Measurements from ENCODE around the gene PLCB4. TPM values are rescaled to one million over a fixed set of nuclear protein-coding genes. Genes with fewer than 3 reads are reported as not detected.

The PLCB4 gene
- total RNA-seq, 1 experiment from 2014 or later, result 12.6 TPM

DNA sequence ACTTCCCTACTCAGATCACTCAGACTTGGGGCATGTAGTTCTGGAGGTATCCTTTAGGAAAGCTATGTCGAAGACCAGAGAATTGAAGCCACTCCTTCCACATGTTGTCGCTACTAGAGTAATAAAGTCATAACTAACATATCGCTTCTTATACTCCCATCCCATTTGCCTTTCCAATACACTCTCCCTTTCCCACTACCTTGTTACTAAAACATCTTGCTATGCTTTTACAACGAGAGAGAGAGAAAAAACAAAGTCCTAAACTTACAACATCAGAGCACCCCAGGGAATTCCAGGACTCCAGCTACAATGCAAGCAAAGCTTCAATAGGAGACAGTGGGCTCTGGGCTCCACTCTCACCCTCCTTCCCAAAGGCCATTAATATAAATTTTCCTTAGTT is 440.4 kb downstream of the PLCB4 start:
- peaks cover 98% of the 10 kb centered on the region for H3K27me3 Mint-ChIP-seq (ENCODE audit: low read depth)
- no peaks in the 10 kb centered on the region for H3K36me3 Mint-ChIP-seq
- ChIA-PET POLR2A (no interaction called here), CTCF (interaction anchor here (1.0 to 1.6 kb wide), 2 partner anchors 41 to 101 kb away, joined by 4 to 8 read pairs; no protein-coding TSS in a partner anchor)
- H3K4me1 Mint-ChIP-seq, result peaks cover 34% of the 10 kb centered on the region
- ATAC-seq (no peak), DNase-seq (ENCODE audit: low spot score) (no peak)
- peak overlapping the region; percentile 66 for H3K4me3 Mint-ChIP-seq
- H3K9me3 Mint-ChIP-seq, result no peaks in the 10 kb centered on the region
- H3K27ac Mint-ChIP-seq, result no peak overlapping the region
- TF ChIP-seq FOXP1 (CRISPR knock-in tag; IDR thresholded peaks at IDR 0.05; ENCODE audit: borderline replicate concordance), result no peak
- TF ChIP-seq EMX1 (CRISPR knock-in tag; IDR thresholded peaks at IDR 0.05), result no peak
- TF ChIP-seq NFATC4 (CRISPR knock-in tag; IDR thresholded peaks at IDR 0.05), result no peak
- TF ChIP-seq NFE2L1 (CRISPR knock-in tag; IDR thresholded peaks at IDR 0.05), result no peak
- TF ChIP-seq, protein P1, sequence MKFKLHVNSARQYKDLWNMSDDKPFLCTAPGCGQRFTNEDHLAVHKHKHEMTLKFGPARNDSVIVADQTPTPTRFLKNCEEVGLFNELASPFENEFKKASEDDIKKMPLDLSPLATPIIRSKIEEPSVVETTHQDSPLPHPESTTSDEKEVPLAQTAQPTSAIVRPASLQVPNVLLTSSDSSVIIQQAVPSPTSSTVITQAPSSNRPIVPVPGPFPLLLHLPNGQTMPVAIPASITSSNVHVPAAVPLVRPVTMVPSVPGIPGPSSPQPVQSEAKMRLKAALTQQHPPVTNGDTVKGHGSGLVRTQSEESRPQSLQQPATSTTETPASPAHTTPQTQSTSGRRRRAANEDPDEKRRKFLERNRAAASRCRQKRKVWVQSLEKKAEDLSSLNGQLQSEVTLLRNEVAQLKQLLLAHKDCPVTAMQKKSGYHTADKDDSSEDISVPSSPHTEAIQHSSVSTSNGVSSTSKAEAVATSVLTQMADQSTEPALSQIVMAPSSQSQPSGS (CRISPR knock-in tag; IDR thresholded peaks at IDR 0.05; ENCODE audit: borderline replicate concordance, low read depth), result no peak
- TF ChIP-seq, protein P2, sequence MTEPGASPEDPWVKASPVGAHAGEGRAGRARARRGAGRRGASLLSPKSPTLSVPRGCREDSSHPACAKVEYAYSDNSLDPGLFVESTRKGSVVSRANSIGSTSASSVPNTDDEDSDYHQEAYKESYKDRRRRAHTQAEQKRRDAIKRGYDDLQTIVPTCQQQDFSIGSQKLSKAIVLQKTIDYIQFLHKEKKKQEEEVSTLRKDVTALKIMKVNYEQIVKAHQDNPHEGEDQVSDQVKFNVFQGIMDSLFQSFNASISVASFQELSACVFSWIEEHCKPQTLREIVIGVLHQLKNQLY (CRISPR knock-in tag; IDR thresholded peaks at IDR 0.05), result no peak

DNA sequence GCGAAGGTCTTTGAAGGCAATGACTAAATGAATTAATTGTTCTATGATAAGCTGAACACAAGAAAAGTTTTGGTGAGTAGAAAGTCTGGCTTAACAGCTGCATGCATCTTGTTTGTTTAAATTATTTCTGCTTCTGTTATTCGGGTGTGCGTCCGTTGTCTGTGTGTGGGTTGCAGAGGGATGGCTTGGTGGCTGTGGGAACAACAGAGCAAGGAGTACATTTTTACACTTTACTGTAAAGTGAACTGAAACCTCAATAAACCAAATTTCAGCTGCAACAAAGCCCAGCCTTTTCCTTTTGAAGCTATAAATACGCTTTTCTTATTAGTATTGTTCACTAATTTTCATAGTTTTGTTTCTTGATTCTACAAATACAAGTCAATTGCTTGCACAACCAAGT is 442.0 kb downstream of the PLCB4 start:
- Mint-ChIP-seq H3K9me3 (no peaks in the 10 kb centered on the region), H3K36me3 (no peaks in the 10 kb centered on the region), H3K4me3 (no peak overlapping the region), H3K4me1 (peaks cover 44% of the 10 kb centered on the region), H3K27ac (no peak overlapping the region), H3K27me3 (ENCODE audit: low read depth) (peaks cover 100% of the 10 kb centered on the region)
- DNase-seq (ENCODE audit: low spot score) (no peak), ATAC-seq (no peak)
- CTCF ChIA-PET, result no interaction called here
- POLR2A ChIA-PET, result no interaction called here
- TF ChIP-seq ZNF121 (CRISPR knock-in tag; IDR thresholded peaks at IDR 0.05) (no peak), TP53 (CRISPR knock-in tag; IDR thresholded peaks at IDR 0.05) (no peak), MYBL2 (CRISPR knock-in tag; IDR thresholded peaks at IDR 0.05) (no peak), NR2C2 (CRISPR knock-in tag; IDR thresholded peaks at IDR 0.05) (no peak), SMAD3 (CRISPR knock-in tag; IDR thresholded peaks at IDR 0.05; ENCODE audit: borderline replicate concordance) (no peak)
- TF ChIP-seq, protein P3, sequence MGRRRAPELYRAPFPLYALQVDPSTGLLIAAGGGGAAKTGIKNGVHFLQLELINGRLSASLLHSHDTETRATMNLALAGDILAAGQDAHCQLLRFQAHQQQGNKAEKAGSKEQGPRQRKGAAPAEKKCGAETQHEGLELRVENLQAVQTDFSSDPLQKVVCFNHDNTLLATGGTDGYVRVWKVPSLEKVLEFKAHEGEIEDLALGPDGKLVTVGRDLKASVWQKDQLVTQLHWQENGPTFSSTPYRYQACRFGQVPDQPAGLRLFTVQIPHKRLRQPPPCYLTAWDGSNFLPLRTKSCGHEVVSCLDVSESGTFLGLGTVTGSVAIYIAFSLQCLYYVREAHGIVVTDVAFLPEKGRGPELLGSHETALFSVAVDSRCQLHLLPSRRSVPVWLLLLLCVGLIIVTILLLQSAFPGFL (CRISPR knock-in tag; IDR thresholded peaks at IDR 0.05; ENCODE audit: borderline replicate concordance), result no peak
- TF ChIP-seq, protein P4, sequence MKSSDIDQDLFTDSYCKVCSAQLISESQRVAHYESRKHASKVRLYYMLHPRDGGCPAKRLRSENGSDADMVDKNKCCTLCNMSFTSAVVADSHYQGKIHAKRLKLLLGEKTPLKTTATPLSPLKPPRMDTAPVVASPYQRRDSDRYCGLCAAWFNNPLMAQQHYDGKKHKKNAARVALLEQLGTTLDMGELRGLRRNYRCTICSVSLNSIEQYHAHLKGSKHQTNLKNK (CRISPR knock-in tag; IDR thresholded peaks at IDR 0.05), result no peak
- TF ChIP-seq, protein P5, sequence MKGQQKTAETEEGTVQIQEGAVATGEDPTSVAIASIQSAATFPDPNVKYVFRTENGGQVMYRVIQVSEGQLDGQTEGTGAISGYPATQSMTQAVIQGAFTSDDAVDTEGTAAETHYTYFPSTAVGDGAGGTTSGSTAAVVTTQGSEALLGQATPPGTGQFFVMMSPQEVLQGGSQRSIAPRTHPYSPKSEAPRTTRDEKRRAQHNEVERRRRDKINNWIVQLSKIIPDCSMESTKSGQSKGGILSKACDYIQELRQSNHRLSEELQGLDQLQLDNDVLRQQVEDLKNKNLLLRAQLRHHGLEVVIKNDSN (CRISPR knock-in tag; IDR thresholded peaks at IDR 0.05), result no peak

DNA sequence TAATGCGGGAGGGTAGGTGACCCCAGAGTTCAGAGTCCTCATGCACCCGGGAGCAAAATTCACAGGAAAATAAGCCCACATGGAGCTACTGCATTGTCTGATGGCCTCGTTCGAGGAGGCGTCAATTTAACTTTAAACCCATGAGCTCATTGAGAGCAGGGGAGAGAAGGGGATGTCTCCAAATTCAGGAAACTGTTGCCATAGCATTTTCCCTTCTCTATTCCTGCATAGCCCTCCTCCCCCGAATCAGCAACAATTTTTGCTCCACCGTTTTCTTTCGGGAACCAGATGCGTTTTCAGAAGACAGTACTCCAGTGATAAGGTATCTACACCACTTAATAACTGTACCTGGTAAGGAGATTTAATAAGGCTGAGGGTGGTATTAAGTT is 445.2 kb downstream of the PLCB4 start:
- POLR2A ChIA-PET, result no interaction called here
- TF ChIP-seq, protein P6, sequence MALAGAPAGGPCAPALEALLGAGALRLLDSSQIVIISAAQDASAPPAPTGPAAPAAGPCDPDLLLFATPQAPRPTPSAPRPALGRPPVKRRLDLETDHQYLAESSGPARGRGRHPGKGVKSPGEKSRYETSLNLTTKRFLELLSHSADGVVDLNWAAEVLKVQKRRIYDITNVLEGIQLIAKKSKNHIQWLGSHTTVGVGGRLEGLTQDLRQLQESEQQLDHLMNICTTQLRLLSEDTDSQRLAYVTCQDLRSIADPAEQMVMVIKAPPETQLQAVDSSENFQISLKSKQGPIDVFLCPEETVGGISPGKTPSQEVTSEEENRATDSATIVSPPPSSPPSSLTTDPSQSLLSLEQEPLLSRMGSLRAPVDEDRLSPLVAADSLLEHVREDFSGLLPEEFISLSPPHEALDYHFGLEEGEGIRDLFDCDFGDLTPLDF (CRISPR knock-in tag; IDR thresholded peaks at IDR 0.05), result no peak
- TF ChIP-seq ZNF416 (CRISPR knock-in tag; IDR thresholded peaks at IDR 0.05), result no peak
- TF ChIP-seq TCF7 (CRISPR knock-in tag; IDR thresholded peaks at IDR 0.05; ENCODE audit: low read depth), result no peak
- no peak for TF ChIP-seq TEAD1 (CRISPR knock-in tag; IDR thresholded peaks at IDR 0.05)
- TF ChIP-seq, protein P7, sequence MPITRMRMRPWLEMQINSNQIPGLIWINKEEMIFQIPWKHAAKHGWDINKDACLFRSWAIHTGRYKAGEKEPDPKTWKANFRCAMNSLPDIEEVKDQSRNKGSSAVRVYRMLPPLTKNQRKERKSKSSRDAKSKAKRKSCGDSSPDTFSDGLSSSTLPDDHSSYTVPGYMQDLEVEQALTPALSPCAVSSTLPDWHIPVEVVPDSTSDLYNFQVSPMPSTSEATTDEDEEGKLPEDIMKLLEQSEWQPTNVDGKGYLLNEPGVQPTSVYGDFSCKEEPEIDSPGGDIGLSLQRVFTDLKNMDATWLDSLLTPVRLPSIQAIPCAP (CRISPR knock-in tag; IDR thresholded peaks at IDR 0.05), result no peak
- no peak for TF ChIP-seq FOXJ3 (CRISPR knock-in tag; IDR thresholded peaks at IDR 0.05; ENCODE audit: borderline replicate concordance)
- TF ChIP-seq, protein P2 (CRISPR knock-in tag; IDR thresholded peaks at IDR 0.05), result no peak
- no peak for TF ChIP-seq IRF2 (CRISPR knock-in tag; IDR thresholded peaks at IDR 0.05; ENCODE audit: borderline replicate concordance, low read depth)
- TF ChIP-seq RORB (CRISPR knock-in tag; IDR thresholded peaks at IDR 0.05), result no peak
- TF ChIP-seq, protein P8, sequence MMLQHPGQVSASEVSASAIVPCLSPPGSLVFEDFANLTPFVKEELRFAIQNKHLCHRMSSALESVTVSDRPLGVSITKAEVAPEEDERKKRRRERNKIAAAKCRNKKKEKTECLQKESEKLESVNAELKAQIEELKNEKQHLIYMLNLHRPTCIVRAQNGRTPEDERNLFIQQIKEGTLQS (CRISPR knock-in tag; conservative IDR thresholded peaks at IDR 0.05), result no peak
- TF ChIP-seq, protein P9, sequence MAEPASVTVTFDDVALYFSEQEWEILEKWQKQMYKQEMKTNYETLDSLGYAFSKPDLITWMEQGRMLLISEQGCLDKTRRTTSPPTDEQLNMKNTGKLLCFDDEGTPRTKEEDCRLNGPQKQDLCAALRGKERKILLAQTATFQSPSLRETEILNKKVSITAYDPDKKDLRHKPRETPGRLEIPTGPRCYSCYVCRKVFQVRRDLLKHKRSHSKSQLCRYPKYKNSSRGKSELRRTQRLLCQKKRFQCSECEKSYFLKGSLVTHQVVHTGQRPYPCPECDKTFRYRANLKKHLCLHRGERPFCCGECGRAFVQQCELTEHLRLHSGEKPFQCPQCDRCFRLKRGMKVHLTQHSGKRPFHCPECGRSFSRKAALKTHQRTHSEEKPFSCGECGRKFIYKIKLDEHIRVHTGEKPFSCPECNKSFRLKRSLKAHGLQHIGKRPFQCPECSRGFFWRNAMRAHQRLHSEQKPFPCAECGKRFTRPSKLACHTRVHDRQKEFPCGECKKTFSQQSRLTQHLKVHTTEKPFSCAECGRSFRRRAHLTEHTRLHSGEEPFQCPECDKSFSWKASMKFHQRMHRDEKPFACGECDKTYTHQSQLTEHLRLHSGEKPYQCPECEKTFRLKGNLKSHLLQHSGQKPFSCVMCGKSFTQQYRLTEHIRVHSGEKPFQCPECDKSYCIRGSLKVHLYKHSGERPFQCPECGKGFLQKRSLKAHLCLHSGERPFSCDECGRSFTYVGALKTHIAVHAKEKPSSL (CRISPR knock-in tag; conservative IDR thresholded peaks at IDR 0.05), result no peak

More for the DNA sequence above, 445.2 kb downstream of the PLCB4 start:
- ATAC-seq (peak; percentile 5; the same call in 1 of the 2 replicates), DNase-seq (ENCODE audit: low spot score) (no peak)
- Mint-ChIP-seq H3K4me1 (peaks cover 48% of the 10 kb centered on the region), H3K27ac (no peak overlapping the region), H3K9me3 (no peaks in the 10 kb centered on the region), H3K36me3 (no peaks in the 10 kb centered on the region), H3K4me3 (peak overlapping the region; percentile 79), H3K27me3 (ENCODE audit: low read depth) (peaks cover 100% of the 10 kb centered on the region)
- CTCF ChIA-PET, result interaction anchor here (0.6 to 5.8 kb wide), 4 partner anchors 12 to 254 kb away, joined by 3 to 48 read pairs (median 6); no protein-coding TSS in a partner anchor

All from WTC11 (cell line).